OCI-LY1 (cell line): ENCODE results near the gene SNRNP200.

Experiments used
- CTCF ChIP-seq: fragments of 200-600 bp; sonication (generic), shearing (Covaris generic); IDR thresholded peaks from 2 replicates; pipeline ENCODE4 v1.5.1; 2017; ENCODE audit warnings: mild to moderate bottlenecking, antibody characterized with exemption, low read length, moderate library complexity, mixed read lengths
- EZH2 ChIP-seq: fragments of 200-600 bp; sonication (generic), shearing (Covaris generic); IDR thresholded peaks from 2 replicates; pipeline ENCODE4 v1.8.0; 2017; ENCODE audit warnings: borderline replicate concordance, mixed run types, mild to moderate bottlenecking, antibody characterized with exemption, low read length, moderate library complexity, mixed read lengths

- TF ChIP-seq EZH2 (no peak), CTCF (no peak)
These were observed 18.5 kb upstream of the SNRNP200 start for GRCh38 chr2:96323849-96324248.
